SK-N-SH (cell line): ENCODE data around the gene ZCCHC10. TPM values are rescaled to one million over a fixed set of nuclear protein-coding genes. Genes with fewer than 3 reads are reported as not detected.
A peak's percentile ranks its signal among the peaks of the same experiment; 100 is the strongest.

Source experiments
- CTCF ChIA-PET: fragments of 300-600, 350-600 bp; formaldehyde crosslinking; extraction: SDS; loops from one replicate; lab custom pipeline; 2021; lab: Yijun Ruan, JAX
- POLR2A ChIA-PET: fragments of 350-600 bp; sonication (Branson Sonifier 250); formaldehyde crosslinking; extraction: SDS; loops from one replicate; lab custom pipeline; 2020; ENCODE audit warnings: antibody characterized with exemption, inconsistent platforms; lab: Yijun Ruan, JAX
- DNase-seq: peaks from one replicate; pipeline ENCODE4 v3.0.0; 2012
- H2AFZ ChIP-seq: fragments of 200-600 bp; sonication (generic); 2 replicates; pipeline ENCODE4 v1.8.1; 2016; ENCODE audit warnings: antibody characterized with exemption, mild to moderate bottlenecking, low read depth
- H3F3A ChIP-seq: fragments of 200-600 bp; sonication (generic); replicated peaks from 2 replicates; pipeline ENCODE3; 2016; ENCODE audit warnings: antibody characterized with exemption, mild to moderate bottlenecking; ENCODE audit not compliant: insufficient read depth
- H3K27ac ChIP-seq, 2 experiments: fragments of 200-500 bp in 1 of 2; fragments of 200-600 bp in 1 of 2; sonication (Bioruptor generic) in 1 of 2; sonication (generic), shearing (Covaris generic) in 1 of 2; 2 replicates each; pipeline versions ENCODE4 v1.5.1 to v1.6.1; 2014 to 2016; ENCODE audit warnings: low read depth in 2 of 2, inconsistent platforms in 1 of 2, low read length in 1 of 2, mild to moderate bottlenecking in 1 of 2, mixed read lengths in 1 of 2
- H3K27me3 ChIP-seq: fragments of 200-600 bp; sonication (generic), shearing (Covaris generic); 2 replicates; pipeline ENCODE4 v1.6.1; 2016; ENCODE audit warnings: mixed run types; ENCODE audit not compliant: insufficient read depth
- H3K36me3 ChIP-seq, 2 experiments: fragments of 200-500 bp in 1 of 2; fragments of 200-600 bp in 1 of 2; sonication (Bioruptor generic) in 1 of 2; sonication (generic) in 1 of 2; replicated peaks in 1 of 2; 2 replicates each; pipeline versions ENCODE3 to v1.5.1; 2014 to 2016; ENCODE audit warnings: low read length in 1 of 2, mild to moderate bottlenecking in 1 of 2; ENCODE audit not compliant: insufficient read depth in 2 of 2, control insufficient read depth in 1 of 2
- H3K4me1 ChIP-seq, 2 experiments: fragments of 200-500 bp in 1 of 2; fragments of 200-600 bp in 1 of 2; sonication (Bioruptor generic) in 1 of 2; sonication (generic), shearing (Covaris generic) in 1 of 2; 2 replicates each; pipeline versions ENCODE4 v1.5.1 to v1.6.1; 2014 to 2016; ENCODE audit warnings: low read depth in 1 of 2, low read length in 1 of 2, mixed run types in 1 of 2; ENCODE audit not compliant: insufficient read depth in 2 of 2, control insufficient read depth in 1 of 2
- H3K4me2 ChIP-seq: fragments of 200-600 bp; sonication (generic), shearing (Covaris generic); 2 replicates; pipeline ENCODE4 v1.6.1; 2017; ENCODE audit warnings: mixed run types
- H3K4me3 ChIP-seq, 2 experiments: fragments of 200-500 bp in 1 of 2; fragments of 200-600 bp in 1 of 2; sonication (Bioruptor generic) in 1 of 2; sonication (generic), shearing (Covaris generic) in 1 of 2; 2 replicates each; pipeline versions ENCODE4 v1.5.1 to v1.8.1; 2014 to 2016; ENCODE audit warnings: low read depth in 2 of 2, inconsistent platforms in 1 of 2, low read length in 1 of 2, mild to moderate bottlenecking in 1 of 2, mixed read lengths in 1 of 2, moderate library complexity in 1 of 2
- H3K79me2 ChIP-seq: fragments of 200-600 bp; sonication (generic); 2 replicates; pipeline ENCODE4 v1.8.1; 2017; ENCODE audit warnings: mild to moderate bottlenecking; ENCODE audit not compliant: insufficient read depth
- H3K9ac ChIP-seq: fragments of 200-600 bp; sonication (generic); 2 replicates; pipeline ENCODE4 v1.6.1; 2017; ENCODE audit warnings: mixed run types
- H3K9me2 ChIP-seq: fragments of 200-600 bp; sonication (generic); 2 replicates; pipeline ENCODE4 v1.6.1; 2017; ENCODE audit warnings: mixed run types
- H3K9me3 ChIP-seq: fragments of 200-600 bp; sonication (generic); 2 replicates; pipeline ENCODE4 v1.6.1; 2017; ENCODE audit warnings: mixed run types, mild to moderate bottlenecking, moderate library complexity
- H4K20me1 ChIP-seq: fragments of 200-600 bp; sonication (generic); 2 replicates; pipeline ENCODE4 v1.6.1; 2017; ENCODE audit warnings: mild to moderate bottlenecking, mixed run types; ENCODE audit not compliant: insufficient read depth
- ELF1 ChIP-seq: IDR thresholded peaks from 2 replicates; pipeline ENCODE4 v1.4.0; 2012
- FOSL2 ChIP-seq: IDR thresholded peaks from 2 replicates; pipeline ENCODE4 v1.4.0; 2012; ENCODE audit warnings: low read depth, mild to moderate bottlenecking, moderate library complexity, borderline replicate concordance
- FOXJ3 ChIP-seq: sonication (generic); formaldehyde crosslinking; IDR thresholded peaks from 2 replicates; pipeline ENCODE4 v1.5.1; 2020; ENCODE audit warnings: mild to moderate bottlenecking, missing genetic modification reagents
- FOXM1 ChIP-seq: IDR thresholded peaks from 2 replicates; pipeline ENCODE4 v1.4.0; 2012; ENCODE audit warnings: low read depth, mild to moderate bottlenecking
- JUND ChIP-seq: IDR thresholded peaks from 2 replicates; pipeline ENCODE4 v1.4.0; 2012
- MEF2A ChIP-seq: IDR thresholded peaks from 2 replicates; pipeline ENCODE4 v1.4.0; 2012; ENCODE audit warnings: low read depth, borderline replicate concordance
- RCOR1 ChIP-seq: fragments of 150-350 bp; IDR thresholded peaks from 2 replicates; pipeline ENCODE4 v1.6.1; 2017; ENCODE audit warnings: antibody characterized with exemption, low read length
- RXRA ChIP-seq: IDR thresholded peaks from 2 replicates; pipeline ENCODE4 v1.4.0; 2012; ENCODE audit warnings: low read depth, mild to moderate bottlenecking, borderline replicate concordance
- TCF12 ChIP-seq: IDR thresholded peaks from 2 replicates; pipeline ENCODE4 v1.4.0; 2012
- TEAD4 ChIP-seq: IDR thresholded peaks from 2 replicates; pipeline ENCODE4 v1.4.0; 2012; ENCODE audit warnings: mild to moderate bottlenecking, borderline replicate concordance; ENCODE audit not compliant: insufficient read depth
- WGBS: methylation state at CpG from one replicate; pipeline ENCODE4 v1.1.6; 2017; ENCODE audit warnings: low lambda C conversion rate; 5-methylcytosine and 5-hydroxymethylcytosine counted together
- polyA plus RNA-seq, 3 experiments: library from polyadenylated mRNA; depleted of rRNA; stranded (reverse); fragments of >200 nt; gene quantifications; 2 replicates each; pipeline ENCODE4 v1.2.3, GENCODE V29; 2012
- TF ChIP-seq, protein P1 (sequence below): IDR thresholded peaks from 2 replicates; pipeline ENCODE4 v1.4.0; 2012; ENCODE audit warnings: low read depth, borderline replicate concordance
- TF ChIP-seq, protein P2 (sequence below): IDR thresholded peaks from 2 replicates; pipeline ENCODE4 v1.4.0; 2012; ENCODE audit warnings: low read depth, borderline replicate concordance
- TF ChIP-seq, protein P3 (sequence below): IDR thresholded peaks from 2 replicates; pipeline ENCODE4 v1.4.0; 2012; ENCODE audit warnings: low read depth
- TF ChIP-seq, protein P4 (sequence below): IDR thresholded peaks from 2 replicates; pipeline ENCODE4; 2012
- TF ChIP-seq, protein P5 (sequence below): fragments of 200-600 bp; sonication (generic); IDR thresholded peaks from 2 replicates; pipeline ENCODE4 v1.6.1; 2017; ENCODE audit warnings: antibody characterized with exemption, mild to moderate bottlenecking, moderate library complexity

Gene ZCCHC10
- polyA plus RNA-seq, 1 of the 3 experiments (the other 2 are of a cell fraction): 28.4 TPM

DNA sequence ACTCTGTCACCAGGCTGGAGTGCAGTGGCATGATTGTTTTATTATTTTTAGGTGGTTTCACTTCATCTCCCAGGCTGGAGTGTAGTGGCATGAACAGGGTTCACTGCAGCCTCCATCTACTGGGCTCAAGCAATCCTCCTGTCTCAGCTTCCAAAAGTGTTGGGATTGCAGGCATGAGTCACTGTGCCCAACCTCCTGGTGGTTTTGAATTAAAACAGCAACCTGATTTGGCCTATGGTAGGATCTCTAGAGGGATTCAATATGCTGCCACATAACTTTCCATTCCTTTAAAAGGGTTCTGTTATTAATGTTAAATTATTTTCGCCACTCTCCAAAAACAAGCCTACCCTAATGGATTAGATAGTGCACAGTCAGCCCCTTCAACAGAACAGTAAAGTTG lies 15.6 kb upstream of the ZCCHC10 start:
- peak overlapping the region; percentile 45; the same call in 1 of the 2 replicates for H2AFZ ChIP-seq
- H3K9me2 ChIP-seq: no peaks in the 10 kb centered on the region
- H3K27ac ChIP-seq: peak overlapping the region in 1 of 2 experiments; percentile 40; a peak in 2 of 4 replicates
- no peaks in the 10 kb centered on the region for H3K27me3 ChIP-seq
- no peaks in the 10 kb centered on the region for H3K79me2 ChIP-seq
- H3K4me1 ChIP-seq: no peaks in the 10 kb centered on the region; a peak in 1 of 4 replicates
- POLR2A ChIA-PET: no interaction called here
- CTCF ChIA-PET: no interaction called here
- no peak for DNase-seq
- 79% methylated on average over 1 of the region's 1 CpG for WGBS
- no peaks in the 10 kb centered on the region for H4K20me1 ChIP-seq
- H3K36me3 ChIP-seq: no peaks in the 10 kb centered on the region
- H3K9ac ChIP-seq: no peak overlapping the region
- H3F3A ChIP-seq: peaks cover 6% of the 10 kb centered on the region
- no peaks in the 10 kb centered on the region for H3K9me3 ChIP-seq
- TF ChIP-seq JUND: peak; percentile 52; the same call in 1 of the 2 replicates
- peak; percentile 8; the same call in 1 of the 2 replicates for TF ChIP-seq TCF12
- TF ChIP-seq, protein P1, sequence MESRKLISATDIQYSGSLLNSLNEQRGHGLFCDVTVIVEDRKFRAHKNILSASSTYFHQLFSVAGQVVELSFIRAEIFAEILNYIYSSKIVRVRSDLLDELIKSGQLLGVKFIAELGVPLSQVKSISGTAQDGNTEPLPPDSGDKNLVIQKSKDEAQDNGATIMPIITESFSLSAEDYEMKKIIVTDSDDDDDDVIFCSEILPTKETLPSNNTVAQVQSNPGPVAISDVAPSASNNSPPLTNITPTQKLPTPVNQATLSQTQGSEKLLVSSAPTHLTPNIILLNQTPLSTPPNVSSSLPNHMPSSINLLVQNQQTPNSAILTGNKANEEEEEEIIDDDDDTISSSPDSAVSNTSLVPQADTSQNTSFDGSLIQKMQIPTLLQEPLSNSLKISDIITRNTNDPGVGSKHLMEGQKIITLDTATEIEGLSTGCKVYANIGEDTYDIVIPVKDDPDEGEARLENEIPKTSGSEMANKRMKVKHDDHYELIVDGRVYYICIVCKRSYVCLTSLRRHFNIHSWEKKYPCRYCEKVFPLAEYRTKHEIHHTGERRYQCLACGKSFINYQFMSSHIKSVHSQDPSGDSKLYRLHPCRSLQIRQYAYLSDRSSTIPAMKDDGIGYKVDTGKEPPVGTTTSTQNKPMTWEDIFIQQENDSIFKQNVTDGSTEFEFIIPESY: no peak
- peak; percentile 67 for TF ChIP-seq FOSL2
- no peak for TF ChIP-seq MEF2A
- TF ChIP-seq, protein P2, sequence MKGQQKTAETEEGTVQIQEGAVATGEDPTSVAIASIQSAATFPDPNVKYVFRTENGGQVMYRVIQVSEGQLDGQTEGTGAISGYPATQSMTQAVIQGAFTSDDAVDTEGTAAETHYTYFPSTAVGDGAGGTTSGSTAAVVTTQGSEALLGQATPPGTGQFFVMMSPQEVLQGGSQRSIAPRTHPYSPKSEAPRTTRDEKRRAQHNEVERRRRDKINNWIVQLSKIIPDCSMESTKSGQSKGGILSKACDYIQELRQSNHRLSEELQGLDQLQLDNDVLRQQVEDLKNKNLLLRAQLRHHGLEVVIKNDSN: no peak
- no peak for TF ChIP-seq FOXJ3 (CRISPR knock-in tag)
- TF ChIP-seq ELF1: no peak
- TF ChIP-seq FOXM1: peak; percentile 86
- TF ChIP-seq, protein P3, sequence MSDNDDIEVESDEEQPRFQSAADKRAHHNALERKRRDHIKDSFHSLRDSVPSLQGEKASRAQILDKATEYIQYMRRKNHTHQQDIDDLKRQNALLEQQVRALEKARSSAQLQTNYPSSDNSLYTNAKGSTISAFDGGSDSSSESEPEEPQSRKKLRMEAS: 0 out of 2 replicates have a peak, but pooled peaks have one; percentile 28
- no peak for TF ChIP-seq RCOR1
- no peak for TF ChIP-seq TEAD4
- TF ChIP-seq, protein P4, sequence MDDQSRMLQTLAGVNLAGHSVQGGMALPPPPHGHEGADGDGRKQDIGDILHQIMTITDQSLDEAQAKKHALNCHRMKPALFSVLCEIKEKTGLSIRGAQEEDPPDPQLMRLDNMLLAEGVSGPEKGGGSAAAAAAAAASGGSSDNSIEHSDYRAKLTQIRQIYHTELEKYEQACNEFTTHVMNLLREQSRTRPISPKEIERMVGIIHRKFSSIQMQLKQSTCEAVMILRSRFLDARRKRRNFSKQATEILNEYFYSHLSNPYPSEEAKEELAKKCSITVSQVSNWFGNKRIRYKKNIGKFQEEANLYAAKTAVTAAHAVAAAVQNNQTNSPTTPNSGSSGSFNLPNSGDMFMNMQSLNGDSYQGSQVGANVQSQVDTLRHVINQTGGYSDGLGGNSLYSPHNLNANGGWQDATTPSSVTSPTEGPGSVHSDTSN: no peak
- TF ChIP-seq RXRA: no peak
- TF ChIP-seq, protein P5, sequence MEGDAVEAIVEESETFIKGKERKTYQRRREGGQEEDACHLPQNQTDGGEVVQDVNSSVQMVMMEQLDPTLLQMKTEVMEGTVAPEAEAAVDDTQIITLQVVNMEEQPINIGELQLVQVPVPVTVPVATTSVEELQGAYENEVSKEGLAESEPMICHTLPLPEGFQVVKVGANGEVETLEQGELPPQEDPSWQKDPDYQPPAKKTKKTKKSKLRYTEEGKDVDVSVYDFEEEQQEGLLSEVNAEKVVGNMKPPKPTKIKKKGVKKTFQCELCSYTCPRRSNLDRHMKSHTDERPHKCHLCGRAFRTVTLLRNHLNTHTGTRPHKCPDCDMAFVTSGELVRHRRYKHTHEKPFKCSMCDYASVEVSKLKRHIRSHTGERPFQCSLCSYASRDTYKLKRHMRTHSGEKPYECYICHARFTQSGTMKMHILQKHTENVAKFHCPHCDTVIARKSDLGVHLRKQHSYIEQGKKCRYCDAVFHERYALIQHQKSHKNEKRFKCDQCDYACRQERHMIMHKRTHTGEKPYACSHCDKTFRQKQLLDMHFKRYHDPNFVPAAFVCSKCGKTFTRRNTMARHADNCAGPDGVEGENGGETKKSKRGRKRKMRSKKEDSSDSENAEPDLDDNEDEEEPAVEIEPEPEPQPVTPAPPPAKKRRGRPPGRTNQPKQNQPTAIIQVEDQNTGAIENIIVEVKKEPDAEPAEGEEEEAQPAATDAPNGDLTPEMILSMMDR: peak; percentile 25
- no peak overlapping the region for H3K4me3 ChIP-seq
- no peak overlapping the region for H3K4me2 ChIP-seq
